ENCODE measurements around the gene NUP54. TPM values are rescaled to one million over a fixed set of nuclear protein-coding genes. Genes with fewer than 3 reads are reported as not detected.
A peak's percentile ranks its signal among the peaks of the same experiment; 100 is the strongest.

The NUP54 gene
- total RNA-seq, 2 donors from 2014 or later: 13.7 to 14.9 TPM

DNA sequence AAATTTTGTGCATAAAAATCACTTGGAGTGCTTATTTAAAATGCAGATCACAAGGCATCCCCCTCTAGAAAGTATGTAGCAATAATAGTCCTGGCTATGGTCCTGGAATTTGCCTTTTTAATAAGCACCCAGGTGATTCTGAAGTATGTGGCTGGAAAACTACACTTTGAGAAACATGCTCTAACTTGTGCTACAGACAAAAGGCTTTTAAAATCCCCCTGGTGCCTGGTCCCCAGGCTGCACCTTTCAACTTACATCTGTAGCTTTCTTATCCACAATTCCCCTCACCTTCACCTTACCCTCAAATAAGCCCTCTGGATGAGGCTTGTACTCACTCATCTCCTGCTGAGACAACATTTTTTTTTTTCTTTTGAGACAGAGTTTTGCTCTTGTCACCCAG lies 52.6 kb downstream of the NUP54 start:
- H3K9me3 ChIP-seq: no peaks in the 10 kb centered on the region
- no peak for DNase-seq (ENCODE audit: low spot score)
- no peak for TF ChIP-seq CTCF (IDR thresholded peaks at IDR 0.05)
- H3K27ac ChIP-seq: no peak overlapping the region
- H3K4me1 ChIP-seq: no peaks in the 10 kb centered on the region
- H3K4me3 ChIP-seq: no peak overlapping the region
- H3K36me3 ChIP-seq: no peaks in the 10 kb centered on the region
- H3K27me3 ChIP-seq: no peaks in the 10 kb centered on the region

DNA sequence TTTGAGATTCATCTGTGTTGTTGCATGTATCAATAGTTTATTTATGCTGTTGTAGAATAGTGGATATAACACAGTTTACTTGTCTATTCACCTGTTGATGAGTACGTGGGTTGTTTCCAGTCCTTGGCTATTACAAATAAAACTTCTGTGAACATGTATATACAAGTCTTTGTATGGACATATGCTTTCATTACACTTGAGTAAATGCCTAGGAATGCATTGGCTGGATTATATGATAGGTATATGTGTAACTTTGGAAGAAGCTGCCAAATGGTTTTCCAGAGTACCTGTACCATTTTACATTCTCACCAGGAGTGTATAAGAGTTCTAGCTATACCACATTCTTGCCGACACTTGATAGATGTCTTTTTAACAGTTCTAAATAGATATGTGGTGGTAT lies 57.1 kb downstream of the NUP54 start:
- H3K4me3 ChIP-seq: no peak overlapping the region
- no peak overlapping the region for H3K27ac ChIP-seq
- H3K9me3 ChIP-seq: no peaks in the 10 kb centered on the region
- TF ChIP-seq CTCF (IDR thresholded peaks at IDR 0.05): no peak
- H3K36me3 ChIP-seq: no peaks in the 10 kb centered on the region
- peaks cover 0 to 11% of the 10 kb centered on the region in 2 donors for H3K4me1 ChIP-seq
- no peaks in the 10 kb centered on the region for H3K27me3 ChIP-seq
- no peak for DNase-seq (ENCODE audit: low spot score)

GRCh38 chr4:76090241-76090691 lies 57.9 kb downstream of the NUP54 start:
- no peak for DNase-seq (ENCODE audit: low spot score)
- no peaks in the 10 kb centered on the region for H3K36me3 ChIP-seq
- H3K4me1 ChIP-seq: peaks cover 0 to 15% of the 10 kb centered on the region in 2 donors
- H3K27ac ChIP-seq: no peak overlapping the region
- H3K27me3 ChIP-seq: no peaks in the 10 kb centered on the region
- no peak for TF ChIP-seq CTCF (IDR thresholded peaks at IDR 0.05)
- H3K4me3 ChIP-seq: no peak overlapping the region
- H3K9me3 ChIP-seq: no peaks in the 10 kb centered on the region

DNA sequence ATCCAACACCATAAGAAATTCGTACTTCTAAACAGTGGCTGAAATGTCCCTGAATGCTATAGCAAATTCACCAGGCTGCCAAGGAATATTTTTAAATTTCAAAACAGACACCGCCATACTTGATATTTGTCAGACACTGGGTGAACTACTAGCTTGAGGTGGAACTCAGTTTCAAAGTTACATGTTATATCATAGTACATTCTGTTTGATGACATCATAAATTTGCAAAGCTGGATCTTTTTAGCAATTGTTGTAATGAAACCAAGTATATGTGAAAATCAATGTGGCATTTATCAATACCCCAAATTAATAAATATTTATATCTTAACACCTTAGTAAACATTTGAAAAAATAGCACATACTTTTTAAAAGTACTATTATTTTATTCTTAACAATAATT lies 59.5 kb downstream of the NUP54 start:
- no peaks in the 10 kb centered on the region for H3K36me3 ChIP-seq
- TF ChIP-seq CTCF (IDR thresholded peaks at IDR 0.05): no peak
- no peaks in the 10 kb centered on the region for H3K27me3 ChIP-seq
- H3K9me3 ChIP-seq: no peaks in the 10 kb centered on the region
- peaks cover 0 to 15% of the 10 kb centered on the region in 2 donors for H3K4me1 ChIP-seq
- H3K4me3 ChIP-seq: no peak overlapping the region
- DNase-seq (ENCODE audit: low spot score): no peak
- H3K27ac ChIP-seq: no peak overlapping the region

GRCh38 chr4:76087007-76087769 lies 61.0 kb downstream of the NUP54 start:
- H3K9me3 ChIP-seq: no peaks in the 10 kb centered on the region
- H3K27ac ChIP-seq: peak overlapping the region in 1 of 2 donors; percentile 35
- H3K4me3 ChIP-seq: peak overlapping the region in 1 of 2 donors; percentile 22
- H3K36me3 ChIP-seq: no peaks in the 10 kb centered on the region
- no peak for DNase-seq (ENCODE audit: low spot score)
- TF ChIP-seq CTCF (IDR thresholded peaks at IDR 0.05): peak; percentile 41 to 75
- H3K27me3 ChIP-seq: no peaks in the 10 kb centered on the region
- H3K4me1 ChIP-seq: peaks cover 0 to 15% of the 10 kb centered on the region in 2 donors

- Histone ChIP-seq H3K4me3 (no peak overlapping the region), H3K9me3 (no peaks in the 10 kb centered on the region), H3K27me3 (no peaks in the 10 kb centered on the region), H3K27ac (no peak overlapping the region), H3K36me3 (no peaks in the 10 kb centered on the region), H3K4me1 (peaks cover 0 to 12% of the 10 kb centered on the region in 2 donors)
- TF ChIP-seq CTCF (IDR thresholded peaks at IDR 0.05): no peak
- DNase-seq (ENCODE audit: low spot score): no peak
These were observed 63.7 kb downstream of the NUP54 start for GRCh38 chr4:76084542-76084941.

Measured in right atrium auricular region (tissue), 2 donors.